Stomach (tissue), 9 donors: Measurements from ENCODE around the gene IMPDH1. TPM values are rescaled to one million over a fixed set of nuclear protein-coding genes. Genes with fewer than 3 reads are reported as not detected.

Source experiments
- DNase-seq, 2 donors: peaks; one replicate each; pipeline versions ENCODE4 v3.0.0 to v3.0.0-alpha.2; 2013 to 2019
- H3K27ac ChIP-seq, 5 donors: fragments of 200-600 bp in 4 of 5; sonication (generic) in 4 of 5; one replicate each; pipeline ENCODE4 v1.5.1; 2013 to 2019; ENCODE audit warnings: mild to moderate bottlenecking in 1 of 5, moderate library complexity in 1 of 5
- H3K27me3 ChIP-seq, 3 donors: fragments of 200-600 bp; sonication (generic); one replicate each; pipeline ENCODE4 v1.5.1; 2017 to 2019; ENCODE audit warnings: mixed run types in 1 of 3
- H3K36me3 ChIP-seq, 4 donors: fragments of 200-600 bp; sonication (generic); 1 replicate in 3 of 4; 2 replicates in 1 of 4; pipeline ENCODE4 v1.5.1; 2016 to 2019
- H3K4me1 ChIP-seq, 4 donors: fragments of 200-600 bp; sonication (generic); one replicate each; pipeline ENCODE4 v1.5.1; 2016 to 2019
- H3K4me3 ChIP-seq, 4 donors: fragments of 200-600 bp; sonication (generic) in 3 of 4; one replicate each; pipeline ENCODE4 v1.5.1; 2016 to 2019; ENCODE audit warnings: mild to moderate bottlenecking in 1 of 4
- H3K9me3 ChIP-seq, 4 donors: fragments of 200-600 bp; sonication (generic); one replicate each; pipeline ENCODE4 v1.5.1; 2016 to 2019
- CTCF ChIP-seq, 7 experiments: fragments of 450-650 bp in 4 of 7; fragments of 200-600 bp in 3 of 7; sonication (generic) in 3 of 7; IDR thresholded peaks; one replicate each; pipeline ENCODE4 v1.5.1; 2016 to 2019; ENCODE audit warnings: antibody characterized with exemption in 7 of 7, control low read depth in 2 of 7, mild to moderate bottlenecking in 1 of 7
- EP300 ChIP-seq: sonication (generic); formaldehyde crosslinking; IDR thresholded peaks from one replicate; pipeline ENCODE4 v1.6.1; 2017; ENCODE audit warnings: antibody characterized with exemption
- POLR2A ChIP-seq, 4 donors: fragments of 450-650 bp; IDR thresholded peaks; one replicate each; pipeline ENCODE4 v1.6.1; 2016; ENCODE audit warnings: antibody characterized with exemption in 4 of 4, control low read depth in 2 of 4, mild to moderate bottlenecking in 1 of 4, moderate library complexity in 1 of 4
- POLR2AphosphoS5 ChIP-seq, 3 donors: sonication (generic); formaldehyde crosslinking; IDR thresholded peaks; one replicate each; pipeline ENCODE4 v1.6.1; 2016; ENCODE audit warnings: antibody characterized with exemption in 3 of 3
- WGBS, 5 donors: extraction: QIAGEN DNeasy Blood & Tissue Kit in 3 of 5; methylation state at CpG; one replicate each; pipeline versions ENCODE4 v1.1.5 to v1.1.7; 2013 to 2018; 5-methylcytosine and 5-hydroxymethylcytosine counted together
- intact Hi-C: fragments of 100-400 bp; cut with DNase I; formaldehyde crosslinking; loops from one replicate; pipeline ENCODE4 v1.15.1; 2023; ENCODE audit warnings: low total_unique reads
- polyA plus RNA-seq, 3 donors: library from polyadenylated mRNA; stranded (reverse); fragments of 200-250 nt; gene quantifications; one replicate each; pipeline ENCODE4 v1.2.3, GENCODE V29; 2013
- total RNA-seq, 5 donors: library from RNA; depleted of rRNA; stranded (reverse); fragments of >200 nt; gene quantifications; one replicate each; pipeline versions ENCODE4 v1.1.0 to v1.2.3, GENCODE V29; 2014 to 2016
- donor health status: healthy with polysubstance abuse.
- donor health status: Bipolar disorder and iron deficiency.
- donor health status: healthy.

The IMPDH1 gene
- total and polyA plus RNA-seq, 8 donors = 32.7 to 188 (median 69.0) TPM

- no peaks in the 10 kb centered on the region for H3K27me3 ChIP-seq
- intact Hi-C loops = no loop called here
- H3K4me1 ChIP-seq = no peaks in the 10 kb centered on the region
- H3K4me3 ChIP-seq = no peak overlapping the region
- H3K36me3 ChIP-seq = no peaks in the 10 kb centered on the region
- no peaks in the 10 kb centered on the region for H3K9me3 ChIP-seq
- WGBS, 5 donors = 26 to 44% (median 32%) methylated on average over 2 of the region's 2 CpGs
- no peak for TF ChIP-seq POLR2A (IDR thresholded peaks at IDR 0.05)
- no peak for TF ChIP-seq CTCF (IDR thresholded peaks at IDR 0.05)
- TF ChIP-seq POLR2AphosphoS5 (IDR thresholded peaks at IDR 0.05) = no peak
- TF ChIP-seq EP300 = no peak
- DNase-seq = no peak
- no peak overlapping the region for H3K27ac ChIP-seq
These were observed 31.1 kb downstream of the IMPDH1 start for GRCh38 chr7:128378637-128379036.

DNA sequence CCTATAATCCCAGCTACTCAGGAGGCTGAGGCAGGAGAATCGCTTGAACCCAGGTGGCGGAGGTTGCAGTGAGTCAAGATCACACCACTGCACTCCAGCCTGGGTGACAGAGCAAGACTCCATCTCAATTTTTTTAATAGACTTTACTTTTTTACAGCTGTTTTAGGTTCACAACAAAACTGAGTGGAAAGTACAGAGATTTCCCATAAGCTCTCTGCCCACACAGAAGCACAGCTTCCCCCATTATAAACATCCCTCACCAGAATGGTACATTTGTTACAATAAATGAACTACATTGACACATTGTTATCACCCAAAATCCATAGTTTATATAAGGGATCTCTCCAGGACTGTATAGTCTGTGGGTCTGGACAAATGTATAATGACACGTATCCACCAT lies 33.7 kb downstream of the IMPDH1 start:
- H3K9me3 ChIP-seq = no peaks in the 10 kb centered on the region
- H3K27me3 ChIP-seq = no peaks in the 10 kb centered on the region
- DNase-seq = no peak
- H3K4me3 ChIP-seq = no peak overlapping the region
- H3K36me3 ChIP-seq = no peaks in the 10 kb centered on the region
- no peak for TF ChIP-seq CTCF (IDR thresholded peaks at IDR 0.05)
- H3K27ac ChIP-seq = no peak overlapping the region
- intact Hi-C loops = no loop called here
- 89 to 96% (median 92%) methylated on average over 3 of the region's 3 CpGs for WGBS, 5 donors
- no peaks in the 10 kb centered on the region for H3K4me1 ChIP-seq

- Histone ChIP-seq H3K9me3 (no peaks in the 10 kb centered on the region), H3K4me3 (no peak overlapping the region), H3K36me3 (no peaks in the 10 kb centered on the region), H3K27me3 (no peaks in the 10 kb centered on the region), H3K27ac (no peak overlapping the region), H3K4me1 (no peaks in the 10 kb centered on the region)
- intact Hi-C loops = no loop called here
- no peak for DNase-seq
- TF ChIP-seq CTCF (IDR thresholded peaks at IDR 0.05) = no peak
- TF ChIP-seq POLR2AphosphoS5 (IDR thresholded peaks at IDR 0.05) = no peak
- TF ChIP-seq POLR2A (IDR thresholded peaks at IDR 0.05) = no peak
- TF ChIP-seq EP300 = no peak
- WGBS, 5 donors = 47 to 70% (median 58%) methylated on average over 1 of the region's 1 CpG
These were observed 35.7 kb downstream of the IMPDH1 start for GRCh38 chr7:128374041-128374440.

- intact Hi-C loops = no loop called here
These were observed 36.2 kb downstream of the IMPDH1 start for GRCh38 chr7:128373606-128374005.

More at GRCh38 chr7:128373606-128374005, 36.2 kb downstream of the IMPDH1 start:
- Histone ChIP-seq H3K27me3 (no peaks in the 10 kb centered on the region), H3K4me1 (no peaks in the 10 kb centered on the region), H3K27ac (no peak overlapping the region), H3K9me3 (no peaks in the 10 kb centered on the region), H3K4me3 (no peak overlapping the region), H3K36me3 (no peaks in the 10 kb centered on the region)
- TF ChIP-seq EP300 = no peak
- TF ChIP-seq POLR2A (IDR thresholded peaks at IDR 0.05) = no peak
- TF ChIP-seq POLR2AphosphoS5 (IDR thresholded peaks at IDR 0.05) = no peak
- TF ChIP-seq CTCF (IDR thresholded peaks at IDR 0.05) = no peak
- 76 to 88% (median 81%) methylated on average over 2 of the region's 2 CpGs for WGBS, 5 donors
- DNase-seq = no peak
